ENCODE results near the gene CHEK2.
"Not testable (repeated sequence)": the region's sequence is repeated elsewhere in the genome, so short reads cannot be mapped to it uniquely, and the experiment has no call there.

CHEK2 gene

DNA sequence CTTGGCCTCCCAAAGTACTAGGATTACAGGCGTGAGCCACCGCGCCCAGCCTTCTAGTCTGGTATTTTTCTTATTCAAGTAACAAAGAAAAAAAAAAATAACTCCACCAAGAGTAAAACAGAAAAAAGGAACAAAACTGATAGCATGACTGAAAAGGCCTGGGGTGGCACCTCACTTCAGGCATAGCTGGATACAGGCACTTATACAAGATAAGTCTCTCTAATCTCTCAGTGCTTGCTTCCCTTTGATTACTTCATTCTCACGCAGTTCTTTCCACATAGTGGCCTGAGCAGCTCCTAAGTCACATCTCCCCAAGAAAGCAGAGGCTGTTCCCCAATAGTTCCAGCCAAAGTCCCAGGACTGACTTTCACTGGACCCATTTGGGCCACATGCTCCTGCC is 58.7 kb downstream of the CHEK2 start:
- DNase-seq: not testable (repeated sequence)

DNA sequence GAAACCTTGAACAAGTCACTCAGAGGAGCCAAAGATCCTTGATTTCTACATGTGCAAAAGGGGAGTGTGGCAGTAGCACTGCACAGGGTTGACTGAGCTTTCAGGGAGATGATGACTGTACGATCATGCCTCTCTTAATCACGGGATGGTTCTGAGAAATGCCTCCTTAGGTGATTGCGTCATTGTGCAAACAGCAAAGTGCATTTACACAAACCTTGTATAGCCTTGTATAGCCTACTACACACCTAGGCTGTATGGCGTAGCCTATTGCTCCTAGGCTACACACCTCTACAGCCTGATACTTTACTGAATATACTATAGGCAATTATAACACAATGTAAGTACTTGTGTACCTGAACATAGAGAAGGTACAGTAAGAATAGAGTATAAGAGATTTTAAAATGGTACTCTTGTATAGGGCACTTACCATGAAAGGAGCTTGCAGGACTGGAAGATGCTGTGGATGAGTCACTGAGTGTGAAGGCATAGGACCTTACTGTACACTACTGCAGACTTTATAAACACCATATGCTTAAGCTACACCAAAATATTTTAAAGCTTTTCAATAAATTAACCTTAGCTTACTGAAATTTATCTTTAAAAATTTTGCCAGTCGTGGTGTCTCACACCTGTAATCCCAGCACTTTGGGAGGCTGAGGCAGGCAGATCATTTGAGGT is 60.7 kb downstream of the CHEK2 start:
- DNase-seq: not testable (repeated sequence)

DNA sequence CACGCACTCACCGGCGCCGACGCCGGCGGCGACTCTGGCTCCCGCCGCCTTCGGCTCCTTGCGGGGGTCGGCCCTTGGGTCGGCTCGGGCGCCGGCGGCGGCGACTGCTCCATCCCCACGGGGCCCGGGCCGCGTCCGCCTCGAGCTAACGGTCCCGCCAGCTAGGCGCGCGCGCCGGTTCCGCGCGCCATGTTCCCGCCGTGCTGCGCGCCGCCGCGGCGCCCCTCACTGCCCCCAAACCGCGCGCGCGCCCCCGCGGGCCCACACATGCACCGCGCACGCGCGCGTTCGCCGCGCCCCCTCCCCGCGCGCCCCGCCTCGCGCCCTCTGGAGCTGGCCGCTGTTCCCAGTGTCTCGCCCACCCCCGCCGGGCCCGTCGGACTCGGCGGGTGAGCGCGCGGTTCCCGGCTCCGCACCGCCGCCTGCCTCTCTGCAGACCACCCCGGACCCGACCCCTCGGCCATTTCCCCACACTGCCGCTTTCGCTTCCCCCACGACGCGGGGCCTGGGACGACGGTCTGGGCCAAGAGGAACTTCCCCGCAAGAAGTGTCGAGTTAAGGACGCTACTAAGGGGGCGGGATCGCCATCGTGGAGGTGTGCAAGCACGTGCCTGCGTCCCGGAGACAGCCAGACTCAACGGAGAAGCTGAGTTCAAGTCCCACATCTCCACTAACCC is 61.9 kb downstream of the CHEK2 start, which contains the start of gene TTC28:
TTC28 (minus strand) TSS at position 230 of the 677 bp plus-strand sequence; CDS start at position 113, 117 bp downstream.
- not testable (repeated sequence) for DNase-seq

DNA sequence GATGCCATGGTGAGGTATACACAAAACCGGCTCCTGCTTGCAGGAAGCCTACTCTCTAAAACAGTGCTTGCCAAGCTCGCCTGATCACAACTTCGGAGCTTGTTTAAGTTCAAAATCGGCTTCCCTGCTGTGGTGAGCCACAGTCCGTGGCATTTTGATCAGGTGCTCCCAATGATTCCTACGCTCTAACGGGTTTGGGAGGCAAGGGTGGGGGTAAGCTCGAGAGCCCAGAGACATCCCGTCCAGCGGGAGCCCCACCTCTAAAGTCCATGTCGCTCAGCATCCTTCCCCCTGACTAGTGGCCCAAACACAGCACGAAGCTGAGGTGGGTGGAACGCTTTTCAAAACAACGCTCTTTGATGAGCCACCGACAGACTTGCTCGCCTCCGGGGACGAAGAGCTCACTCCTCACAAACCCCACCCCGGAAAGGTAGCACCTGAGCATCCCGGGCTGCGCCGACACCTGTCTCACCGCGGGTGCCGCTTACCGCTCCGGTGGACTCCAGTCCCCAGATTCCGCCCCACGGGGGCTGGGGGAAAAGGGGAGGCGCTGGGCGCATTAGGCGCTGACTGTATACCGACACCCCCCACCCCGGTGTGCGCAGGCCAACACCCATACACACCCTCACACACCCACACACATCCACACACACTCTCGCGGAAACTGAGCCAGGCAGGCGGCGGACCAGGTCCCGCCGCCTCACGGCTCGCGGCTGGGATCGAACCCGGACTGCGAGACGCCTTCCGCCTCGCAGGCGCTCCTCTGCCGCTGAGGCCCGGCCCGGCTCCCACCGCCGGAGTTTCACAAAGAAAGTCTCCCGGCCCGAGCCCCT is 62.6 kb downstream of the CHEK2 start:
- not testable (repeated sequence) for DNase-seq

DNA sequence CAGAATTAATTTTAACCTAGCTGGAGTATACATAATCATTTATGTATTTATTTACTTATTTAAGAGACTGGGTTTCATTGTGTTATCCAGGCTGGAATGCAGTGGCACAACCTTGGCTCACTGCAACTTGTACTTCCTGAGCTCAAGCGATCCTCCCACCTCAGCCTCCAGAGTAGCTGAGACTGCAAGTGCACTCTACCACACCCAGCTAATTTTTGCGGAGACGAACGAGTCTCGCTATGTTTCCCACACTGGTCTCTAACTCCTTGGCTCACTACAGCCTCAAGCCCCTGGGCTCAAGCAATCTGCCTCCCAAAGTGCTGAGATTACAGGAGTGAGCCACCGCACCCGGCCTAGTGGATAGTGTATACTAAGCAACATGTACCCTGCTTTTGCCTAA is 63.5 kb downstream of the CHEK2 start:
- DNase-seq: not testable (repeated sequence)

DNA sequence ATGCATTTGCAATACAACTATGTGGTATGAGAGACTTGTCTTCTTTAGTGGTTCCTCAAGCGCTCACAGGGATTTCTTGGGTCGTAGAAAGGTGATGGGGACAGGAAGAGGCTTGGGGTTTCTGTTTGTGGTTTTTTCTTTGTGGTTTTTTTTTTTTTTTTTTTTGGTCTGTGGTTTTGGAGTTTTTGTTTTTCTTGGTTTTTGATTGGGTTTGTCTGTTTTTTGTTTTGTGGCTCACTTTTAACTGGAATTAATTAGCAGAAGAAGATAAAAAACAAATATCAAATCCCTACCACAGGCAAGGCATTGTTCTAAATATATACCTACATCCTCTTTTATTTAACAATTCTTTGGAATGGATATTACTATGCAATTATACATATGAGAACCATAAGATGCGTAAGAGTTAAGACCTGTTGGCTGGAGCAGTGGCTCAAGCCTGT is 67.5 kb downstream of the CHEK2 start:
- DNase-seq: peak; percentile 21

DNA sequence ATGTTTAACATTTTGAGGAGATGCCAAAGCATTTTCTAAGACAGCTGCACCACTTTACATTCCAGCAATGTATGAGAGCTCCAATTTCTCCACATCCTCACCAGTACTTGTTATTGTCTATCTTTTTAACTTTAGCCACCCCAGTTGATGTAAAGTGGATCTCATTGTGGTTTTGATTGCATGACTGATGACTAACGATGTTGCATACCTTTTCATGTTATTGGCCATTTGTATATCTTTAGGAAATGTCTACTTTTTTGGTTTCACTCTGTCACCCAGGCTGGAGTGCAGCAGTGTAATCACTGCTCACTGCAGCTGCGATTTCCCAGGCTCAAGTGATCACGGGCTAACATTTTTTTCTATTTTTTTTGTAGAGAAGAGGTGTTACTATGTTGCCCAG is 70.9 kb downstream of the CHEK2 start:
- no peak for DNase-seq

DNA sequence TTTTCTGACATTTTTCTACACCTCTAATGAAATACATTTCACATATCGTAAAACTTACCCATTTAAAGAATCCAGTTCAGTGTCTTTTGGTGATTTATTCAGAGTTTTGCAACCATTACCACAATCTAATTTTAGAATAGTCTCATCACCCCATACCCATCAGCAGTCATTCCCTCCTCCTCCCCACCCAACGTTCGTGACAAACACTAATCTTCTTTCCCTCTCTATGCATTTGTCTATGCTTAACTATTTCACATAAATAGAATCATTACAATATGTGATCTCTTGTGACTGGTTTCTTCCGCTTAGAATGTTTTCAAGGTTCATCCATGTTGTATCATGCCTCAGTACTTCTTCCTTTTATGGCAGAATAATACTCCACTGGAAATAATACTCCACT is 71.5 kb downstream of the CHEK2 start:
- no peak for DNase-seq

DNA sequence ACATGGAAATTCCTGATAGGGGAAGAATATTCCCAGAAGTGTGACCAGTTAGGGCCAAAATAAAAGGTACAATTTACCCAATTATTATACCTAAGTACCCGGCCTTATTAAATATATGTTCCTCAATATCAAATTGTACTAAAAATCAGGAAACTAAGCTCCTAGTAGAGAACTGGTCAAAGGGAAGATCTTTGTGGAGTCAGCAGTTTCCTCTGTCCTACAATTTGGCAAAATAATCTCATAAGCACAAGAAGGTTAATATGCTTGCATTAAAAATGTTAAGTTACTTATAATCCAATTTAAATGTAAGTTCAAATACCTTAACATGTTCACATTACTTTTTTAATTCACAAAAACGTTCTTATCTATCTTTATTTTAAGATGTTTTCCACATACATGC is 72.2 kb downstream of the CHEK2 start:
- no peak for DNase-seq

DNA sequence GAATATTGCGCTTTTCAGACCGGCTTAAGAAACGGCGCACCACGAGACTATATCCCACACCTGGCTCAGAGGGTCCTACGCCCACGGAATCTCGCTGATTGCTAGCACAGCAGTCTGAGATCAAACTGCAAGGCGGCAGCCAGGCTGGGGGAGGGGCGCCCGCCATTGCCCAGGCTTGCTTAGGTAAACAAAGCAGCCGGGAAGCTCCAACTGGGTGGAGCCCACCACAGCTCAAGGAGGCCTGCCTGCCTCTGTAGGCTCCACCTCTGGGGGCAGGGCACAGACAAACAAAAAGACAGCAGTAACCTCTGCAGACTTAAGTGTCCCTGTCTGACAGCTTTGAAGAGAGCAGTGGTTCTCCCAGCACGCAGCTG is 78.1 kb downstream of the CHEK2 start:
- not testable (repeated sequence) for DNase-seq

DNA sequence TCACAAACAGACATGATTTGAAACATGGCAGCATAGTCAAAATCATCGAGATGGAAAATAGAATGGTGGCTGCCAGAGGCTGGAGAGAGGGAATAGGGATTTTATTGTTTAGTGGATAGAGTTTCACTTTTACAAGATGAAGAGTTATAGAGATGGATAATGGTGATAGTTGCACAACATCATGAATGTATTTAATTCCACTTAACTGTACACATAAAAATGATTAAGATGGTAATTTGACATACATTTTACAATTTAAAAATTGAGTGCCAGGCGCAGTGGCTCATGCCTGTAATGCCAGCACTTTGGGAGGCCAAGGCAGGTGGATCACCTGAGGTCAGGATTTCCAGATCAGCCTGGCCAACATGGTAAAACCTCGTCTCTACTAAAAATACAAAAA is 83.2 kb downstream of the CHEK2 start:
- no peak for DNase-seq

DNA sequence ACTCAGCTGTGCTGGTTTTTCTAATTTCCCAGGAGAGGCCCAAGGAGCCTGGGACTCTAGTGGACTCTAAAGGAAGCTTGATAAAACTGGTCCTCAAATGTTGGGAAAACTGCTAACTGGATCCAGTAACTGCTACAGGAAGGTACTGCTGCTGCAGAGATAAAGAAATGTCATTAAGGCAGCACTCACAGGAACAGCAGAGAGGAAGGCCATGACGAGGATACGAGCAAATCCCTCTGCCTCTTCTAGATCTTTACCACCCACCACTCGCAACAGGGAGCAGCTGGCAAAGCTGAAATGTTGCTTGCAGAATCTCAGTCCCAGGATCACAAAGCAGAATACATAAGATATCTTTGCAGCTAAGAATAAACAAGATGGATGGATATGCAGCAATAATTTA is 85.4 kb downstream of the CHEK2 start:
- DNase-seq: no peak

DNA sequence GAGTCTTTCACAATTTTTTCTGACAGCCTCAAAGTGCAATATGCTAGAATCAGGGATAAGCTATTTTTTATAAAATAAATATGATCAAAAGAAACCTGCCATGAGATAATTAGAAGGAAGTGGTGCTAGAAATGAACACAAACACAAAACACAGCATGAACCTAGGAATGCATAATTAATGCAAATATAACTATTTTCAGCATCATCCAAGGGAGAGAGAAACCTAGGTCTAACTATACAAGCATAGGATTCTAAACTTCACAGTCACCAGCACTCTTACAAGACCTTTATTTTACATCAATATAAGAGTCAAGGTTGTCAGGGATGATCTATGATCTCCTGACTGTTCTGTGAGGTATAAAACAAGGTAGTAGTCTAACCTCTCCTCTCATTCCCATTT is 91.2 kb downstream of the CHEK2 start:
- no peak for DNase-seq

DNA sequence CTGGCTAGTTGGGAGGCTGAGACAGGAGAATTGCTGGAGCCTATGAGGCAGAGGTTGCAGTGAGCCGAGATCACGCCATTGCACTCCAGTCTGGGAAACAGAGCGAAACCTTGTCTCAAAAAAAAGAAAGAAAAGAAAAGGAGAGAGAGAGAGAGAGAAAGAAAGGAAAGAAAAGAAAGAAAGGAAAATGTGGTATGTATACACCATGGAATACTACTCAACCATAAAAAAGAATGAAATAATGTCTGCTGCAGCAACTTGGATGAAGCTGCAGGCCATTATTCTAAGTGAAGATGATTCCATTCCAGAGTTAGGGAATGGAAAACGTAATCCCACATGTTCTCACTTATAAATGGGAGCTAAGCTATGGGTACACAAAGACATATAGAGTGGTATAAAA is 92.8 kb downstream of the CHEK2 start:
- no peak for DNase-seq

DNA sequence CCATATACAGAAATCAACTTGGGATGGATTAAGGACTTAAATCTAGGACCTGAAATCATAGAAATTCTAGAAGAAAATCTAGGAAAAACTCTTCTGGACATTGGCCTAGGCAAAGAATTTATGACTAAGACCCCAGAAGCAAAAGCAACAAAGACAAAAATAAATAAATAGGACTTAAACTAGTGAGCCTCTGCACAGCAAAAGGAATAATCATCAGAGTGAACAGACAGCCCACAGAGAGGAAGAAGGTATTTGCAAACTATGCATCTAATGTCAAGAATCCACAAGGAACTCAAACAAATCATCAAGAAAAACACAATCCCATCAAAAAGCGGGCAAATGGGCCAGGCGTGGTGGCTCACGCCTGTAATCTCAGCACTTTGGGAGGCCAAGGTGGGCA is 94.4 kb downstream of the CHEK2 start:
- no peak for DNase-seq

DNA sequence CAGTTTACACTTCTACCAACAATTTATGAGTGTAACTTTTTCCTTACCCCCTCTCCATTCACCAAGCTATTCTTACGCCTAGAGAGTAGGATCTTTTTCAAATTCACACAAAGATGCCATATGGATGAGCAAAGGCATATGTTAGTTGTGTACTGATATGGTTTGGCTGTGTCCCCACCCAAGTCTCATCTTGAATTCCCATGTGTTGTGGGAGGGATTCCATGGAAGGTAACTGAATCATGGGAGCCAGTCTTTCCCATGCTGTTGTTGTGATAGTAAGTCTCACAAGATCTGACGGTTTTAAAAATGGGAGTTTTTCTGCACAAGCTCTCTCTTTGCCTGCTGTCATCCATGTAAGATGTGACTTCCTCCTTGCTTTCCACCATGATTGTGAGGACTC is 102.3 kb downstream of the CHEK2 start:
- no peak for DNase-seq
